ENCODE results near the gene GIT1. TPM values are rescaled to one million over a fixed set of nuclear protein-coding genes. Genes with fewer than 3 reads are reported as not detected.
A peak's percentile ranks its signal among the peaks of the same experiment; 100 is the strongest.

GIT1 gene
- total RNA-seq, 3 donors from 2014 or later: 28.5 to 41.3 (median 31.2) TPM

DNA sequence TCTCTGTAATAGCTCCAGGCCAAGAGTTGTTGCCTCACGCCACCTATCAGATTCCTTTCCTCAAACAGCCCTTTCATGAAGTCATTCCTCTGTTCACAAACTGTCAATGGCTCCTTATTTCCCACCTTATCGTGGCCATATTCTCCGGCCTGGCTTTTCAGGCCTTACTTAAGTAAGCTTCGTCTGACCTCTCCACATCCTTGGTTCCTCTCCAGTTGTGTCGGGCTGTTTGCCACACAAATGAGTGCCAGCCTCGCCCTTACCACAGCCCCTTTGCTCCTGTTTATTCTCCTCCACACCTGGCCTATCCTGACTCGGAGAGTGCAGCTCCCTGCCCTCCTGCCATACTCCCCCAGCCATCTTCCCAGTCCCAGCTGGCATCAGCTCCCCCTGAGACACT lies 18.9 kb downstream of the GIT1 start:
- Histone ChIP-seq H3K36me3 (peaks cover 5% of the 10 kb centered on the region), H3K27me3 (no peaks in the 10 kb centered on the region), H3K4me3 (no peak overlapping the region), H3K9me3 (no peaks in the 10 kb centered on the region), H3K4me1 (peaks cover 8 to 11% of the 10 kb centered on the region in 2 donors), H3K27ac (peak overlapping the region; percentile 39 to 91)
- DNase-seq (ENCODE audit: low spot score in 2 of 2): peak; percentile 21 to 42
- intact Hi-C loops (cut with DNase I; ENCODE audit: low total_unique reads): no loop called here
- TF ChIP-seq CTCF (IDR thresholded peaks at IDR 0.05) (no peak), POLR2A (IDR thresholded peaks at IDR 0.05) (no peak), POLR2AphosphoS5 (IDR thresholded peaks at IDR 0.05) (no peak)

DNA sequence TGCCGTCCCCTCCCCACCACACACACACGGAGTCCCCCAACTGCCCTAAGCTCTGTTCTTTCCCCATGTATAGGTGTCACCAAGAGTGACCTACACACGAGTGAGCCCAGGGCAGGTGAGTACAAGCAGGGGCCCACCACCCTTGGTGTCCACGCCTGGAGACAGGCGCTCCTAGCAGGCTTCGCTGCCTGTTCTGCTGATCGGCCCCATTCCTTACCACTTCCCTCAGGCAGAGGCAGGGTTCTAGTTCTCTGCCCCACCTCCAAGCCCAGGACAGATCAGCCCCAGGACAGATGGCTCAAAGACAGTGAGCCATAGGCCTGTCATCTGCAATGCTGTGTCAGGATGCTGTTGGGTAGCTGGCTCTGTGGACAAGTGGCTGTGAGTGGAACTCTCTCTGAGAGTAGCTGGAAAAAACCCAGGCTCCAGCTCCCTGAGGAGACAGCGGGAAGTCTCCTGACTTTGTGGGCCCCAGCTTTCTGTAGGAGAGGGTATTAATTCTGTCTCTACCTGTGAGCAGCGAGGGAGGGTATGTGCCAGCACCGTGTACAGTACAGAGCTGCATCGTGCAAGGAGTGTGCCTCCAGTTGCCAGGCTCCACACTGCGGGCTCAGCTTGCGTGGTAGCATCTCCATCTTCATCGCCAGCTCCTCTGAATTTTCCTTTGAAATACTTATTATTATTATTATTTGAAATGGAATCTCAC lies 20.1 kb downstream of the GIT1 start:
- H3K4me3 ChIP-seq: peak overlapping the region; percentile 65 to 87 (median 74)
- intact Hi-C loops (cut with DNase I; ENCODE audit: low total_unique reads): no loop called here
- H3K4me1 ChIP-seq: peaks cover 8 to 11% of the 10 kb centered on the region in 2 donors
- H3K27me3 ChIP-seq: no peaks in the 10 kb centered on the region
- TF ChIP-seq POLR2AphosphoS5 (IDR thresholded peaks at IDR 0.05) (no peak), POLR2A (IDR thresholded peaks at IDR 0.05) (no peak), CTCF (IDR thresholded peaks at IDR 0.05) (no peak)
- peak overlapping the region; percentile 91 for H3K27ac ChIP-seq
- H3K9me3 ChIP-seq: no peaks in the 10 kb centered on the region
- H3K36me3 ChIP-seq: peaks cover 2% of the 10 kb centered on the region
- peak in 1 of 2 donors; percentile 16 for DNase-seq (ENCODE audit: low spot score in 2 of 2)

DNA sequence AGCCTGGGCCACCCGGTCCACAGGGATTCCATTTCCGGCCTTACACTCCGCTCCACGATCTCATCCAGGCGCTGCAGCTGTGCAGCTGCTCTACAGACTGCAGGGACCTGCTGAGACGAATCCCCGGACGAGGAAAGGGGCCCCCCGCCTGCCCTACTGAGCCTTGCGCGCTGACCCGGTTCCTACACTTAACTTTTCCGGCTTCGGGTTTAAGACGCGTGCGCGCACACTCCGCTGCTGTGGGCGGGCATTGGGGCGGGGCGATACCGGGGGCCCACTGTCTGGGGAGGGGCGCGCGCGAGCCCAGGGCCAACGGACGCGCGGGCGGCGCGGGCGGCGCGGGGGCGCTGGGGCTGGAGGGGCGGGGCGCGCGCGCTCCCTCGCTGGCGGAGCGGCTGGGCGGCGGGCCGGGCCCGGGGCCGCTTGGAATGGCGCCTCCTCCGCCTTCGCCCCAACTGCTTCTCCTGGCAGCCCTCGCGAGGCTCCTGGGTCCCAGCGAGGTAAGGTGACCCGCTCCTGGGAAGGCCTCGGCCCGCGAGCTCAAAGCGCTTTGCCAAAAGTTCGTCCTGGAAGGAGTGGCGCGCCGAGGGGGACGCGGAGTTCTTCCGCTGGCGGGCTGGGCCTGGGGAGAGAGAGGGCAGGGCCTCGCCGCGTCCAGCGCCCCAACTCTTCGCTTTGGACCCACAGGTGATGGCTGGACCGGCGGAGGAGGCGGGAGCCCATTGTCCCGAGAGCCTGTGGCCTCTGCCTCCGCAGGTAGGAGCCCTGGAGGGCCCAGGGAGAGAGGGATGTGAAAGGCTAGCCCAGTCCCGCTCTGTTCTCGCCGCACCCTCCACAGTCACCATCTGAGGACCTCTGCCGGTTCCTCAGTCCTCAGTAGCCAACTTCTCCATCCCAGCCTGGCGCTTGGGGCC lies 20.9 kb downstream of the GIT1 start, which contains the start of gene TP53I13:
Gene TP53I13 (plus strand): TSS at position 371 of the 914 bp plus-strand sequence. CDS start 58 bp downstream, at position 429.
- DNase-seq (ENCODE audit: low spot score in 2 of 2): peak; percentile 64 to 76
- intact Hi-C loops (cut with DNase I; ENCODE audit: low total_unique reads): no loop called here
- Histone ChIP-seq H3K27me3 (no peaks in the 10 kb centered on the region), H3K36me3 (no peaks in the 10 kb centered on the region), H3K4me1 (peaks cover 8 to 11% of the 10 kb centered on the region in 2 donors), H3K4me3 (peak within 1 kb of the TSS; percentile 65 to 87 (median 74)), H3K9me3 (no peaks in the 10 kb centered on the region), H3K27ac (peak within 1 kb of the TSS; percentile 91)
- TF ChIP-seq POLR2AphosphoS5 (IDR thresholded peaks at IDR 0.05) (peak; percentile 39 to 50 (median 47)), POLR2A (IDR thresholded peaks at IDR 0.05) (peak; percentile 21), CTCF (IDR thresholded peaks at IDR 0.05) (no peak)

DNA sequence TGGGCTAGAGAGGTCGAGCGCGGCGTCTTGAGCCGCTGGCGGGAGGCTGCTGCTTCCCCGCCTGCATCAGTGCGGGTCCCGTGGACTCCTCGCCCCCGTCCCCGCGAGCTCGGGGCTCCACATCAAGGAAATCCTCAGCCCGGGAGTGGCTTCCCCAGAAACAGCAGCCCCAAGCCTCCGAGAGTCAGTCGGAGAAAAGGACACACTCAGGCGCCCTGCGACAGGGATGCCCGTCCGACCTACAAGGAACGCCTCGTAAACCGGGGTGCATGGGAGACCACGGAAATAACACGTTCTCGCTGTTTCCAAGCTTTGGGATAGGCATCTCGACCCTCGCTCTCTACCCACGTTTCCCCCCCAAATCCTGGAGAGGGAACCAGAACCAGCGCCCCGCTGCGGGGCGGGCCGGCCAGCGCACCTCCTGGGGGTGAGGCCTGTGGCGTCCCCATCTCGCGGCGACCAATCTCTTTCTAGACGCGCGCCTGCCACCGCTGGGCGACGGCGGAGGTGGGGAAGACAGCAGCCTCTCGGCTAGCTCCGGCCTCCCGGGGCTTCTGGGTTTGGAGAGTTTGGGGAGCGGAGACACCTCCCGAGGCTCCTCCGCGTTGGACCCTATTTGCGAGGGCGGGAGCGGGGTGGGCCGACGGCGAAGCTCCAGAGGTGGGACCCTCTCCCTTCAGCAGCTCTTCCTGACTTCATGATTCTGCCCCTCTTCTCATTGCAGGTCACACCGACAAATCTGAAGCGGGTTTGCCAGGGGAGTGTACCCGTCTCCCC lies 21.7 kb downstream of the GIT1 start:
- TF ChIP-seq CTCF (IDR thresholded peaks at IDR 0.05): peak in 1 of 3 donors; percentile 32
- no peak for TF ChIP-seq POLR2A (IDR thresholded peaks at IDR 0.05)
- TF ChIP-seq POLR2AphosphoS5 (IDR thresholded peaks at IDR 0.05): no peak
- H3K4me1 ChIP-seq: peaks cover 8 to 11% of the 10 kb centered on the region in 2 donors
- peak in 1 of 2 donors; percentile 56 for DNase-seq (ENCODE audit: low spot score in 2 of 2)
- H3K36me3 ChIP-seq: no peaks in the 10 kb centered on the region
- H3K4me3 ChIP-seq: peak overlapping the region; percentile 65 to 87 (median 74)
- intact Hi-C loops (cut with DNase I; ENCODE audit: low total_unique reads): no loop called here
- no peaks in the 10 kb centered on the region for H3K27me3 ChIP-seq
- no peaks in the 10 kb centered on the region for H3K9me3 ChIP-seq
- peak overlapping the region; percentile 91 for H3K27ac ChIP-seq
